Mesenchymal stem cell (in vitro differentiated cells and primary cell): ENCODE measurements around the gene IQSEC2.

Source experiments
- DNase-seq: peaks from one replicate; pipeline ENCODE4 v3.0.0-alpha.2; 2013
- H2AFZ ChIP-seq: one replicate; pipeline ENCODE4 v1.6.1; 2013; ENCODE audit warnings: low read depth, mild to moderate bottlenecking, control low read depth, inconsistent platforms, low read length, moderate library complexity
- H2AK5ac ChIP-seq: 2 replicates; pipeline ENCODE4 v1.6.1; 2013; ENCODE audit warnings: low read length, moderate library complexity, mild to moderate bottlenecking, inconsistent platforms; ENCODE audit not compliant: severe bottlenecking
- H2BK120ac ChIP-seq: one replicate; pipeline ENCODE4 v1.6.1; 2013; ENCODE audit warnings: low read depth, mild to moderate bottlenecking, inconsistent platforms, low read length, moderate library complexity
- H2BK12ac ChIP-seq, 2 experiments: one replicate each; pipeline ENCODE4 v1.6.1; 2013; ENCODE audit warnings: inconsistent platforms in 2 of 2, low read length in 2 of 2, mild to moderate bottlenecking in 2 of 2, moderate library complexity in 2 of 2, control low read depth in 1 of 2
- H2BK15ac ChIP-seq: one replicate; pipeline ENCODE4 v1.6.1; 2013; ENCODE audit warnings: mild to moderate bottlenecking, low read depth, inconsistent platforms; ENCODE audit not compliant: poor library complexity, severe bottlenecking
- H2BK5ac ChIP-seq: 2 replicates; pipeline ENCODE4 v1.6.1; 2013; ENCODE audit warnings: low read depth, mild to moderate bottlenecking, low read length, control low read depth, inconsistent platforms; ENCODE audit not compliant: poor library complexity, severe bottlenecking
- H3K14ac ChIP-seq, 2 experiments: one replicate each; pipeline ENCODE4 v1.6.1; 2013; ENCODE audit warnings: inconsistent platforms in 2 of 2, low read length in 2 of 2, control low read depth in 1 of 2, mild to moderate bottlenecking in 1 of 2, moderate library complexity in 1 of 2
- H3K18ac ChIP-seq, 2 experiments: one replicate each; pipeline ENCODE4 v1.6.1; 2013; ENCODE audit warnings: inconsistent platforms in 2 of 2, low read length in 2 of 2, control low read depth in 1 of 2, low read depth in 1 of 2, mild to moderate bottlenecking in 1 of 2
- H3K23ac ChIP-seq, 2 experiments: one replicate each; pipeline ENCODE4 v1.6.1; 2013; ENCODE audit warnings: inconsistent platforms in 2 of 2, low read length in 2 of 2, mild to moderate bottlenecking in 2 of 2, moderate library complexity in 2 of 2, control low read depth in 1 of 2
- H3K27ac ChIP-seq: 2 replicates; pipeline ENCODE4 v1.5.1; 2013; ENCODE audit warnings: mild to moderate bottlenecking, moderate library complexity, low read length, control low read depth, inconsistent platforms; ENCODE audit not compliant: poor library complexity, severe bottlenecking
- H3K27me3 ChIP-seq, 2 experiments: 2 replicates each; pipeline versions ENCODE4 v1.6.1 to v1.7.0; 2013; ENCODE audit warnings: low read length in 2 of 2, mild to moderate bottlenecking in 2 of 2, moderate library complexity in 2 of 2, control low read depth in 1 of 2, inconsistent platforms in 1 of 2; ENCODE audit not compliant: control insufficient read depth in 1 of 2, insufficient read depth in 1 of 2
- H3K36me3 ChIP-seq, 2 experiments: 2 replicates each; pipeline versions ENCODE4 v1.6.1 to v1.7.0; 2013; ENCODE audit warnings: low read length in 2 of 2, control low read depth in 1 of 2, inconsistent platforms in 1 of 2, low read depth in 1 of 2, mild to moderate bottlenecking in 1 of 2; ENCODE audit not compliant: insufficient read depth in 2 of 2, control insufficient read depth in 1 of 2
- H3K4ac ChIP-seq, 2 experiments: one replicate each; pipeline ENCODE4 v1.6.1; 2013; ENCODE audit warnings: inconsistent platforms in 2 of 2, low read length in 2 of 2, mild to moderate bottlenecking in 2 of 2, moderate library complexity in 2 of 2, control low read depth in 1 of 2, low read depth in 1 of 2
- H3K4me1 ChIP-seq: 2 replicates; pipeline ENCODE4 v1.6.1; 2013; ENCODE audit warnings: low read depth, low read length, control low read depth; ENCODE audit not compliant: control insufficient read depth, insufficient read depth
- H3K4me2 ChIP-seq: 2 replicates; pipeline ENCODE4 v1.6.1; 2013; ENCODE audit warnings: low read length, mild to moderate bottlenecking, inconsistent platforms; ENCODE audit not compliant: poor library complexity, severe bottlenecking
- H3K4me3 ChIP-seq, 2 experiments: 2 replicates each; pipeline versions ENCODE4 v1.5.1 to v1.7.0; 2013; ENCODE audit warnings: low read length in 2 of 2, mild to moderate bottlenecking in 2 of 2, control low read depth in 1 of 2, low read depth in 1 of 2; ENCODE audit not compliant: insufficient read depth in 1 of 2
- H3K79me1 ChIP-seq: replicated peaks from 2 replicates; pipeline ENCODE4 v1.6.1; 2013; ENCODE audit warnings: mild to moderate bottlenecking, control low read depth, low read length, inconsistent platforms; ENCODE audit not compliant: poor library complexity, severe bottlenecking
- H3K9ac ChIP-seq: 2 replicates; pipeline ENCODE4 v1.7.0; 2013; ENCODE audit warnings: mild to moderate bottlenecking, low read length, moderate library complexity
- H3K9me3 ChIP-seq: 2 replicates; pipeline ENCODE4 v1.7.0; 2013; ENCODE audit warnings: mild to moderate bottlenecking, low read length; ENCODE audit not compliant: control insufficient read depth
- H4K8ac ChIP-seq: one replicate; pipeline ENCODE4 v1.6.1; 2013; ENCODE audit warnings: inconsistent platforms, mild to moderate bottlenecking, low read length, moderate library complexity
- H4K91ac ChIP-seq: one replicate; pipeline ENCODE4 v1.6.1; 2013; ENCODE audit warnings: mild to moderate bottlenecking, low read length, inconsistent platforms
- WGBS: methylation state at CpG from one replicate; pipeline ENCODE4 v1.1.7; 2013; ENCODE audit warnings: mixed read lengths; 5-methylcytosine and 5-hydroxymethylcytosine counted together

Gene IQSEC2

GRCh38 chrX:53308836-53309235 lies 27.5 kb upstream of the IQSEC2 start:
- Histone ChIP-seq H4K8ac (no peak overlapping the region), H3K9ac (no peak overlapping the region)
- 97% methylated on average over 4 of the region's 4 CpGs for WGBS

GRCh38 chrX:53305996-53306937 lies 24.9 kb upstream of the IQSEC2 start:
- Histone ChIP-seq H2BK5ac (no peak overlapping the region), H2BK12ac (no peak overlapping the region), H3K18ac (no peak overlapping the region), H3K4ac (no peak overlapping the region), H3K4me2 (no peak overlapping the region), H2BK120ac (no peak overlapping the region), H3K4me3 (no peak overlapping the region), H4K8ac (no peak overlapping the region), H3K9me3 (no peaks in the 10 kb centered on the region), H3K27me3 (peaks cover 0 to 29% of the 10 kb centered on the region in 2 experiments), H3K27ac (no peak overlapping the region), H3K14ac (no peak overlapping the region), H3K36me3 (no peaks in the 10 kb centered on the region), H2BK15ac (no peak overlapping the region), H2AFZ (no peak overlapping the region), H2AK5ac (no peak overlapping the region), H4K91ac (no peak overlapping the region), H3K9ac (no peak overlapping the region), H3K23ac (no peak overlapping the region), H3K79me1 (no peaks in the 10 kb centered on the region), H3K4me1 (peaks cover 5% of the 10 kb centered on the region)
- 89% methylated on average over 7 of the region's 9 CpGs for WGBS
- DNase-seq, result no peak

More at GRCh38 chrX:53308836-53309235, 27.5 kb upstream of the IQSEC2 start:
- H3K79me1 ChIP-seq, result no peaks in the 10 kb centered on the region
- DNase-seq, result no peak
- H2BK5ac ChIP-seq, result no peak overlapping the region
- H3K9me3 ChIP-seq, result no peaks in the 10 kb centered on the region
- H4K91ac ChIP-seq, result no peak overlapping the region
- no peaks in the 10 kb centered on the region for H3K36me3 ChIP-seq
- H3K4me3 ChIP-seq, result no peak overlapping the region
- H2BK15ac ChIP-seq, result no peak overlapping the region
- H3K23ac ChIP-seq, result no peak overlapping the region
- H3K27ac ChIP-seq, result no peak overlapping the region
- H3K4ac ChIP-seq, result no peak overlapping the region
- H3K27me3 ChIP-seq, result peaks cover 0 to 17% of the 10 kb centered on the region in 2 experiments
- H2AK5ac ChIP-seq, result no peak overlapping the region
- H2BK120ac ChIP-seq, result no peak overlapping the region
- H2BK12ac ChIP-seq, result no peak overlapping the region
- no peak overlapping the region for H3K14ac ChIP-seq
- H3K4me2 ChIP-seq, result no peak overlapping the region
- no peak overlapping the region for H3K18ac ChIP-seq
- peaks cover 7% of the 10 kb centered on the region for H3K4me1 ChIP-seq
- H2AFZ ChIP-seq, result no peak overlapping the region

DNA sequence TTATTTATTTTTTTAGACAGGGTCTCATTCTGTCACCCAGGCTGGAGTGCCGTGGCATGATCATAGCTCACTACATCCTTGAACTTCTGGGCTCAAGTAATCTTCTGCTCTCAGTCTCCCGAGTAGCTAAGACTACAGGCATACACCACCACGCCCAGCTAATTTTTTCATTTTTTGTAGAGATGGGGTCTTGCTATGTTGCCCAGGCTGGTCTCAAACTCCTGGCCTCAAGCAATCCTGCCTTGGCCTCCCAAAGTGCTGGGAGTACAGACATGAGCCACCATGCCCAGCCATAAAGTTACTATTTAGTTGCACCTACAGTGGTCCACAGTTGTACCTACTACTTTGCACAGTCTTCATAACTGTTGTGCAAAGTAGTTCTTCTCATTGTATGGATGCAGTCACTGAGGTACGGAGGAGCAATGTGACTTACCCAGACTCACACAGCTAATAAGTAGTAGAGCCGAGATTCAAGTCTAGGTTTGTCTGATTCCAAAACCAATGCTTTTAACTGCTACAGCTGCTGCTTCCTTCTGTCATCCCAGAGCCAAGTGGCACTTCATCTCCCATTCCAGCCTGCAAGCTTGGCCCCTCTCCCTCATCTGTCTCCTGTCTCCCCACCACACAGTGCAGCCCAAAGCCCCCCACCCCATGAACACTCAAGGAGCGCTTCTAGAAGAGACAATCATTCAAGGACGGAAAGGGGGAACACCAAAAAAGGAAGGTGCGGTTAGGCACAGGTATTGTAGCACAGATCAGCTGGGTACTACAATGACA lies 24.0 kb upstream of the IQSEC2 start:
- H3K27me3 ChIP-seq, result peaks cover 0 to 35% of the 10 kb centered on the region in 2 experiments
- no peak overlapping the region for H4K8ac ChIP-seq
- WGBS, result 91% methylated on average over 8 of the region's 8 CpGs
- H2BK15ac ChIP-seq, result no peak overlapping the region
- H3K4ac ChIP-seq, result no peak overlapping the region
- H2AFZ ChIP-seq, result no peak overlapping the region
- H3K18ac ChIP-seq, result no peak overlapping the region
- H3K27ac ChIP-seq, result no peak overlapping the region
- no peak for DNase-seq
- no peak overlapping the region for H4K91ac ChIP-seq
- no peak overlapping the region for H3K4me2 ChIP-seq
- H2BK12ac ChIP-seq, result no peak overlapping the region
- H3K4me1 ChIP-seq, result peaks cover 5% of the 10 kb centered on the region
- no peaks in the 10 kb centered on the region for H3K36me3 ChIP-seq
- no peak overlapping the region for H3K14ac ChIP-seq
- no peak overlapping the region for H3K9ac ChIP-seq
- H3K79me1 ChIP-seq, result no peaks in the 10 kb centered on the region
- no peaks in the 10 kb centered on the region for H3K9me3 ChIP-seq
- no peak overlapping the region for H3K23ac ChIP-seq
- no peak overlapping the region for H2BK120ac ChIP-seq
- no peak overlapping the region for H2BK5ac ChIP-seq
- H3K4me3 ChIP-seq, result no peak overlapping the region
- H2AK5ac ChIP-seq, result no peak overlapping the region

DNA sequence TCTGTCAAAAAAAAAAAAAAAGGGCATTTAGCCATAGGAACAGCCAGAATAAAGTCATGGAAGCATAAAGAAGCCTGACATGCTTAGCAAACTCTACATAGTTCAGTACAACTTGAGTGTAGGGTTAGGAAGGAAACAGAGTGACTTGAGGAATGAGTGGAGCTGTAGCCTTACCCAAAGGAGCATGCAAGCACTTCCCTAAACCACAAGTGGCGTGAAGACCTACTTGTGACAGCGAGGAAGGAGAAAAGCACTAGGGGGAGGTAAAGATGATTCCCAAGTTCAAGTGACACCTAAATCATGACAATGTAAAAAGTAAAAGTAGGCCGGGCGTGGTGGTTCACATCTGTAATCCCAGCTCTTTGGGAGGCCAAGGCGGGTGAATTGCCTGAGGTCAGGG lies 21.8 kb upstream of the IQSEC2 start:
- peaks cover 5% of the 10 kb centered on the region for H3K4me1 ChIP-seq
- H2AK5ac ChIP-seq, result no peak overlapping the region
- H3K14ac ChIP-seq, result no peak overlapping the region
- H3K9me3 ChIP-seq, result no peaks in the 10 kb centered on the region
- H2BK5ac ChIP-seq, result no peak overlapping the region
- no peak overlapping the region for H4K91ac ChIP-seq
- WGBS, result 92% methylated on average over 2 of the region's 5 CpGs
- H2AFZ ChIP-seq, result no peak overlapping the region
- no peaks in the 10 kb centered on the region for H3K79me1 ChIP-seq
- H3K36me3 ChIP-seq, result no peaks in the 10 kb centered on the region
- no peak overlapping the region for H3K18ac ChIP-seq
- no peak overlapping the region for H3K4me3 ChIP-seq
- H4K8ac ChIP-seq, result no peak overlapping the region
- no peak overlapping the region for H3K23ac ChIP-seq
- no peak overlapping the region for H3K4me2 ChIP-seq
- no peak overlapping the region for H2BK12ac ChIP-seq
- H3K4ac ChIP-seq, result no peak overlapping the region
- H2BK15ac ChIP-seq, result no peak overlapping the region
- no peak overlapping the region for H3K9ac ChIP-seq
- no peak overlapping the region for H2BK120ac ChIP-seq
- peaks cover 0 to 39% of the 10 kb centered on the region in 2 experiments for H3K27me3 ChIP-seq
- no peak for DNase-seq
- H3K27ac ChIP-seq, result no peak overlapping the region
